ENCODE measurements around the gene TMEM154.

DNA sequence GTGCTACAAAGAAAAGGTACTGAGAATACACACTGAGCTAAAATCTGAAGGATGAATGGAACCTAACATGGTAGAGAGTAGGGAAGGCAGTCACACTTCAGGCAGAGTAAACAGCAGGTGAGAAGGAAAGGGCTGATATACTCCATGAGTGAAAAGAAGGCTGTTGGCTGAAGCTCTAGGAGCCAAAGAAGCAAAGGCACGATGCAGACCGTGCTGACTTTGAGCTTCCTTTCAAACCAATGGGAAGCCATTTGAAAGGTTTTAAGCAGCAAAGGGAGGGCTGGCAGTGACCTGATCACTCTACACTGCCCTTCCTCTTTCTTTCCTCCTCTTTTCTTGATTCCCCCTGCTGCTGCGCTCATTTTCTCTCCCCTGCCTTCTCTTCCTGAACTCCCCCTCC, 66.4 kb downstream of the TMEM154 start:
- TF ChIP-seq, protein P1, sequence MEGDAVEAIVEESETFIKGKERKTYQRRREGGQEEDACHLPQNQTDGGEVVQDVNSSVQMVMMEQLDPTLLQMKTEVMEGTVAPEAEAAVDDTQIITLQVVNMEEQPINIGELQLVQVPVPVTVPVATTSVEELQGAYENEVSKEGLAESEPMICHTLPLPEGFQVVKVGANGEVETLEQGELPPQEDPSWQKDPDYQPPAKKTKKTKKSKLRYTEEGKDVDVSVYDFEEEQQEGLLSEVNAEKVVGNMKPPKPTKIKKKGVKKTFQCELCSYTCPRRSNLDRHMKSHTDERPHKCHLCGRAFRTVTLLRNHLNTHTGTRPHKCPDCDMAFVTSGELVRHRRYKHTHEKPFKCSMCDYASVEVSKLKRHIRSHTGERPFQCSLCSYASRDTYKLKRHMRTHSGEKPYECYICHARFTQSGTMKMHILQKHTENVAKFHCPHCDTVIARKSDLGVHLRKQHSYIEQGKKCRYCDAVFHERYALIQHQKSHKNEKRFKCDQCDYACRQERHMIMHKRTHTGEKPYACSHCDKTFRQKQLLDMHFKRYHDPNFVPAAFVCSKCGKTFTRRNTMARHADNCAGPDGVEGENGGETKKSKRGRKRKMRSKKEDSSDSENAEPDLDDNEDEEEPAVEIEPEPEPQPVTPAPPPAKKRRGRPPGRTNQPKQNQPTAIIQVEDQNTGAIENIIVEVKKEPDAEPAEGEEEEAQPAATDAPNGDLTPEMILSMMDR (IDR thresholded peaks at IDR 0.05) = no peak
- no peak for TF ChIP-seq POLR2A (IDR thresholded peaks at IDR 0.05)
- TF ChIP-seq POLR2AphosphoS5 (IDR thresholded peaks at IDR 0.05) = no peak
- TF ChIP-seq EP300 (IDR thresholded peaks at IDR 0.05) = no peak

All from sigmoid colon (tissue), 4 donors.